Measurements from ENCODE around the gene TBCB.

The TBCB gene

GRCh38 chr19:36081385-36081784 lies 33.9 kb upstream of the TBCB start:
- Histone ChIP-seq H3K4me2 (ENCODE audit: low read depth, low read length, poor library complexity, severe bottlenecking) (no peak overlapping the region), H3F3A (ENCODE audit: insufficient read depth) (no peaks in the 10 kb centered on the region), H3K36me3 (ENCODE audit: low read length) (peaks cover 19% of the 10 kb centered on the region; the same call in 1 of the 2 replicates), H3K27ac (ENCODE audit: low read depth, low read length) (no peak overlapping the region), H2AFZ (ENCODE audit: low read depth, low read length, severe bottlenecking) (no peak overlapping the region), H3K9me3 (ENCODE audit: insufficient read depth, low read length) (no peaks in the 10 kb centered on the region), H3K79me2 (ENCODE audit: insufficient read depth, low read length) (no peaks in the 10 kb centered on the region), H3K27me3 (ENCODE audit: low read length) (no peaks in the 10 kb centered on the region), H3K9ac (ENCODE audit: low read length) (no peak overlapping the region), H3K4me3 (ENCODE audit: insufficient read depth, low read length, poor library complexity, severe bottlenecking) (no peak overlapping the region), H3K9me2 (replicated peaks; ENCODE audit: insufficient read depth, low read length) (no peaks in the 10 kb centered on the region), H4K20me1 (ENCODE audit: low read depth, low read length) (no peaks in the 10 kb centered on the region)
- no peak for TF ChIP-seq CTCF (IDR thresholded peaks at IDR 0.05; ENCODE audit: insufficient read depth, low read length, poor library complexity, severe bottlenecking)
- no peak for TF ChIP-seq EZH2phosphoT487 (conservative IDR thresholded peaks at IDR 0.05; ENCODE audit: low read length)

- Histone ChIP-seq H3K27ac (ENCODE audit: low read depth, low read length) (no peak overlapping the region), H3K27me3 (ENCODE audit: low read length) (no peaks in the 10 kb centered on the region), H3K9me3 (ENCODE audit: insufficient read depth, low read length) (no peaks in the 10 kb centered on the region), H3K9ac (ENCODE audit: low read length) (no peak overlapping the region), H3K79me2 (ENCODE audit: insufficient read depth, low read length) (no peaks in the 10 kb centered on the region), H2AFZ (ENCODE audit: low read depth, low read length, severe bottlenecking) (no peak overlapping the region), H3F3A (ENCODE audit: insufficient read depth) (no peaks in the 10 kb centered on the region), H3K4me3 (ENCODE audit: insufficient read depth, low read length, poor library complexity, severe bottlenecking) (no peak overlapping the region), H3K36me3 (ENCODE audit: low read length) (peaks cover 21% of the 10 kb centered on the region; the same call in 1 of the 2 replicates), H3K9me2 (replicated peaks; ENCODE audit: insufficient read depth, low read length) (no peaks in the 10 kb centered on the region), H4K20me1 (ENCODE audit: low read depth, low read length) (no peaks in the 10 kb centered on the region), H3K4me2 (ENCODE audit: low read depth, low read length, poor library complexity, severe bottlenecking) (no peak overlapping the region)
- TF ChIP-seq CTCF (IDR thresholded peaks at IDR 0.05; ENCODE audit: insufficient read depth, low read length, poor library complexity, severe bottlenecking) (no peak), EZH2phosphoT487 (conservative IDR thresholded peaks at IDR 0.05; ENCODE audit: low read length) (no peak)
Observed at GRCh38 chr19:36081894-36082293, 33.4 kb upstream of the TBCB start.

GRCh38 chr19:36082916-36083315 lies 32.4 kb upstream of the TBCB start:
- Histone ChIP-seq H3K4me2 (ENCODE audit: low read depth, low read length, poor library complexity, severe bottlenecking) (no peak overlapping the region), H3K27me3 (ENCODE audit: low read length) (no peaks in the 10 kb centered on the region), H3K36me3 (ENCODE audit: low read length) (peaks cover 21% of the 10 kb centered on the region; the same call in 1 of the 2 replicates), H3K9me3 (ENCODE audit: insufficient read depth, low read length) (no peaks in the 10 kb centered on the region), H3K4me3 (ENCODE audit: insufficient read depth, low read length, poor library complexity, severe bottlenecking) (no peak overlapping the region), H3K27ac (ENCODE audit: low read depth, low read length) (no peak overlapping the region), H3K79me2 (ENCODE audit: insufficient read depth, low read length) (no peaks in the 10 kb centered on the region), H3F3A (ENCODE audit: insufficient read depth) (no peaks in the 10 kb centered on the region), H3K9ac (ENCODE audit: low read length) (no peak overlapping the region), H2AFZ (ENCODE audit: low read depth, low read length, severe bottlenecking) (no peak overlapping the region), H4K20me1 (ENCODE audit: low read depth, low read length) (no peaks in the 10 kb centered on the region), H3K9me2 (replicated peaks; ENCODE audit: insufficient read depth, low read length) (no peaks in the 10 kb centered on the region)
- TF ChIP-seq CTCF (IDR thresholded peaks at IDR 0.05; ENCODE audit: insufficient read depth, low read length, poor library complexity, severe bottlenecking): no peak
- no peak for TF ChIP-seq EZH2phosphoT487 (conservative IDR thresholded peaks at IDR 0.05; ENCODE audit: low read length)

Measured in SU-DHL-6 (cell line).